Suppressor macrophage treated with lipopolysaccharide for 4 hours (primary cell): ENCODE data around the gene CYB561D2.

Experiments
- DNase-seq: peaks from one replicate; pipeline ENCODE4 v3.0.0-alpha.2; 2020

CYB561D2 gene

DNA sequence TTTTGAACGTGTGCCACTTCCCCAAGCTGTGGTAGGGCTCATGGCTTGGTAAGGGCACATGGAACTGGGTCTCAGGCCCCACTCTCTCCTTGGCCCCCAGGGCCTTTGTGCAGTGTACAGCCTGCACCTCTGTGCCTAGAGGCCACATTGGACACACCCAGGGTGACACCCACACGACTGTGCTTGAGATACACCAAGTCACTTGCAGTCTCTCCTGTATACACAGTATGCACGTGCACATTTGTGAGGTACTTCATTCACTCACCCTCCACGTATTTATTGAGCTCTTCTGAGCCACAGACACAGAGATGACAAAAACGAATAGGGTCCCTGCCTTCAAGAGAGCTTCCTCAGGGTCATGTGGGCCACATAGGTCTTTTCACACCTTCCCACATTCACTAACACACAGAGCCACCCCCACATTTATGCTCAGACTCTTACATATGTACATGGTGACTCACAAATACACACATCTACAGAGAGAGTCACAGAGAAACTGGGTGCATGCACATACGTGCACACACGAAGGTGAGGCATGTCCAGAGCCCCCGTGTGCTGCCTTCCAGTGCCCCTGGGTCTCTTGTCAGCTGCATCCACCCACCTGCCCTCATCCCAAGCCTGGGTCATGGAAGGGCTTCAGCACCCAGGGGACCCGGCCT lies 18.5 kb downstream of the CYB561D2 start:
- DNase-seq: no peak

DNA sequence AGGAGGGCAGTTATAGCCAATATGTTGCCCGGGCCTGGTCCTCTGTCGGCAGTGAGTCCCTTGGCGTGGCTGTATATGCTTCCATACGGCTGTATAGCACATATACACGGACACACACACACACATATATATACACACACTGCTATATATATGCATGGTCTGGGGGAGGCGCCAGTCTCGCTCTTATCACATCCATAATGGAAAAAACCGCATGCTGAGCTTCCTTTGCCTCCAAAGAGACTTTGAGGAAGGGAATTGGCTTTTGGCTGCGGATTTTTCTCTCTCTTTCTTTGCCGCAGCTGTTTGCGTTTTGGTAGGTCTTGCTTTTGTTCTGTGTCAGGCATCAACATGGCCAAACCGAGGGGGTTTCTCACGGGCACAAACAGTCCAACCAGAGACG lies 19.9 kb downstream of the CYB561D2 start:
- no peak for DNase-seq

DNA sequence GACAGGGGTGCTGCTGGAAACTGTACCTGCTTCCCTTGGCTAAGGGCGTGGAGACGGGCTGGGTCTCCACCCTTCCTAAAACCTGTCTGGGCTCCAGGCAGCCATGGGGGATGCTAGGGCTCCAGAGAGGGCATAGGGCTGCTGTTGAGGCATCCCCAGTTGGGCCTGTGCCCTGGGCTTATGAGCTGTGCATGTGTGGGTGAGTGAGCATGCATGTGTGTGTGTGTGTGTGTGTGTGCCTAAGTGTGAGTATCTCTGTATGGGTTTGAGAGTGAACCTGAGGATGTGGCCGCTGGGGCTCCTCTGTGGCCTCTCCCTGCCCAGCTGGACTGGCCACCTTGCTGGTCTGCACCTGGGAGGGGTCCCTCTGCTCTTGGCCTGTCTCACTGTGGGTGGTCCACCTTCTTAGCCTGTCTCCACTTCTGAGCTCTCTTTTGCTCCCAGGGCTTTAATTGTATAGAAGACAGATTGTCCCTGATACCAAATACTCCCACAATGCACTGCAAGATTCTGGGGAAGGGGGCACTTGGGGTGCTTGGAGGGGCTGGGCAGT lies 20.5 kb downstream of the CYB561D2 start:
- DNase-seq: no peak

DNA sequence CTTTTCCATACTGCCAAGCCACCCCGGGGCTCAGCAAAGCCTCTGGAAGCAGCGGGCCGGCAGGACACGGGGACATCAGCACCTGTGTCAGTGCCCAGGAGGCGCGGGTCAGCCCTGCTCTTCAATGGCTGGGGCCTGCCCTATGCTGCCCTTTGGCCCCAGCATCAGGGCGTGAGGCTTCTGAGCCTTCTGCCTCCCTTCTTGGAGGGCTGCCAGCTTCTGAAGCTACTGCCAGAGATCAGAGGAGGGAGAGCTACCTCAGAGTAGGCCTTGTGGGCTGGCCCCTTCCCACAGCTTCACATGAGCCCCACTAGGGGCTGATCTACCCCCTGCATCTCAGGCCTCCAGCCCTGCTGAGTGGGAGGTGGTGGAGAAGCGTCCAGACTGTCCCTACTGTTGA lies 21.7 kb downstream of the CYB561D2 start:
- DNase-seq: no peak

DNA sequence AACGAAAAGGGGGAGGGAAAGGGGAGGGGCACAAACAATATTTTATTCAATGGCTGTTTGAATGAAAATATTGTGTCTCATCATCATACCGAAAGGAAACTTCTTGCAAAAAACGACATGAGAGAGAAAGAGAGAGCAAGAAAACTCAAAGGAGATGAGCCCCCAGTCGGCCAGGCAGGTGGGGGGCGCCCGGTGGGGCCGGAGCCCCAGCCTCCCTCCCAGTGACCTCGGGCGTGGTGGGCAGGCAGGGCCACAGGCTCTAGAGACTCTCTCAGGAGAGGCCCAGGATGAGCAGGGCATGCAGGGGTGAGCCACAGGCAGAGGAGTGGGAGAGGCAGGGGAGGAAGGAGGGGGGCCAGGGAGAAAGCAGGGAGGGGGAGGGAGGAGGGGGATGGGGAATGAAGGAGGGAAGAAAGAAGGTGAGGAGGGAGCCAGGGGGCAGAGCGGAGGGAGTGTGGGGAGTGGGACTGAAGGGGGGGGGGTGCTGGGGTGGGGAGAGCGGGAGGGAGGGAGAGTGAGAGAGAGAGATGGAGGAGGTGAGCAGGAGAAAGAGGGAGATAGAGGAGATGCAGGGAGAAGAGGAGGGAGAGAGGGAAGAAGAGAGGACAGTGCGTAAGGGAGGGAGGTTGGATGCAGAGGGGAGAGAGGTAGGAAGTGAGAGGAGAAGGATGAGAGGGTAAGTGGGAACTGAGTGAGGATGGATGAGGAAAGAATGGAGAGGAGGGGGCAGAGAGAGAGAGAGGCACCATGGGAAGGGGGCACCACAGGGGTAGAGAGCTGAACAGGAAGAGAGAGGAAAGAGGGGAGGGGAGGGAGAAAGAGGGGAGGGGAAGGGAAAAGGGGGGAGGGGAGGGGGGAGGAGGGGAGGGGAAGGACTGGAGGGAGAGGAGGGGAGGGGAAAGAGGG lies 22.7 kb downstream of the CYB561D2 start:
- no peak for DNase-seq

DNA sequence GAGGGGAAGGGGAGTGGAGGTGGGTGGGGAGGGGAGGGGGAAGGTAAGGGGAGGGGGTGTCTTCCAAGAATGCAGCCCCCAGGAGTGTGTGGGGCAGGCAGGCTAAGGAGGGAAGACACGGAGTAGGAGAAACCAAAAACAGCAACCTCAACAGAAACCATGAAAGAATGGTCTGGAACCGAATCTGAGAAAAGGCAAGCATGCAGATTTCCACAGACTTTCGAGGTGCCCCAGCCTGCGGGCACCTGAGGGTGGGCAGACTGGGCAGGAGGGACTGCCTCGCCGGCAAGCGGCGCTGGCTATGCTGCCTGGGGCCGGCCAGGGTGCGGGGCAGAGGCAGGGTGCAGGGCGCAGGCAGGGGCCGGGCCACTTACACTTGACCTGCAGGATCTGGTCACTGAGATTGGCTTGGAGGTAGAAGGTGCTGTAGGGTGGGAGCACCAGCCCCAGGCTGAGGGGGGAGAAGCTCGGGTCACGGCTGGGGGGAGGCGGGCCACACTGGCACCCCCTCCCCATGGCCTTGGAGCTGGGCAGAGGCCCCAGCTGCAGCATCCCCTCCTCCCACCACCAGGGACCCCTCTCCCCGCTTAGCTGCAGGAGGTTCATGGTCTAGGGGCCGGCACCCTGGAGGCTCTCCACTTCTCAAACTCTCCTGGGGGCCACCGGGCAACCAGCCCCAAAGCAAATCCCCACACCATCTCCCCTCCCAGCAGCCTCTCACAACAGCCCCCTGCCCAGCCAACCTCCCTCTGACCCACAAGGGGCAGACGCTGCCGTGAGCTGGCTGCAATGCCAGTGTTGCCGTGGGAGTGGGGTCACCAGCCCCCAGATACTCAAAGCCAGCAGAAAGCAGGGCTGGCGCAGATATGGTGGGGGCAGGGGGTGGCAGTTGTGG lies 23.9 kb downstream of the CYB561D2 start:
- DNase-seq: no peak

DNA sequence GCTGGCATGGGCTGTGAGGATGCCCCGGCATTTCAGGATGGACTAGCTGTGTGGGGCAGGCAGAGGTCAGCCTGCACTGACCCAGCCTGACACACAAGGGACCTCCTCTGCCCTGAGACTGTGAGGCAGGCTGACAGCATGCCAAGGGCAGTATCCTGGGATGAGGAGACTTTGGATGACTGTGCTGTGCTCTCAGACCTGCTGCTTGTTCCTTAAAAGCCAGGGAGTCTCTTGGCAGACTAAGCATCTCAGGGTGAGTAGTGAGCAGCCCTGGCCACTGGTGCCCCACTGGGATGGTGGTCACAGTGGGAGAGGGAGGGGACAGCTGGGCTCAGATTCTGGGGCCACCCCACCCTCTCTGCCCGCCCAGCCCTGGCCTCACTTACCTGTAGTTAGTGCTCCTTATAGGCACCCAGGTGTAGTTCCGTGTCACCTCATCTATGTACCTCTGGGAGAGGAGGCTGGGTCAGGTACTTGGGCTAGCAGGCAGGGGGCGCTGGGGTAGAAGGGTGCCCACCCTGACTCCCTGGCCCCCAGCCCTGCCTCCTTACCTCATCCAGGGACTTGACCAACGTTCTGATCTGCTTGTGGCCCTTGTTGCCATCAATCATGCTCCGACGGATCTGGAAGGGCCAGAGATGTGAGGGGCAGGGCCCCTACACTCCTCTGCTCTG lies 24.7 kb downstream of the CYB561D2 start:
- DNase-seq: no peak

DNA sequence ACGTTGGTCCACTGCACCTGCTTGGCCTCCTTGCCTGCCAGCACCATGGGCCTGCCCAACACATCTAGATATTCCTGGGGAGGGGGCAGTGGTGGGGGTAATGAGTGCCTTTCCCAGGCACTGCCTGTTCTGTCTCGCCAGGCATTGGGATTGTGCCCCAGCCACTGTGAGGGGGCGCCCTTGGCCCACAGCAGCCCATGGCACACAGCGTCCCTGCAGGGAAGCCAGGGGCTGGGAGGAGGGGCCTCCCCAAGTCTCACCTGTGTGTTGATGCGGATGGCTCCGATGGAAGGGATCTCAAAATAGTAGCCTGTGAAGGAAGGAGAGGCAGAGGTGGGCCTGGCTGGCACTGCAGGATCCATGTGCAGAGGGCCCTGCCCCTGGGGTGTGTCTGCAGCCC lies 27.4 kb downstream of the CYB561D2 start:
- DNase-seq: no peak

DNA sequence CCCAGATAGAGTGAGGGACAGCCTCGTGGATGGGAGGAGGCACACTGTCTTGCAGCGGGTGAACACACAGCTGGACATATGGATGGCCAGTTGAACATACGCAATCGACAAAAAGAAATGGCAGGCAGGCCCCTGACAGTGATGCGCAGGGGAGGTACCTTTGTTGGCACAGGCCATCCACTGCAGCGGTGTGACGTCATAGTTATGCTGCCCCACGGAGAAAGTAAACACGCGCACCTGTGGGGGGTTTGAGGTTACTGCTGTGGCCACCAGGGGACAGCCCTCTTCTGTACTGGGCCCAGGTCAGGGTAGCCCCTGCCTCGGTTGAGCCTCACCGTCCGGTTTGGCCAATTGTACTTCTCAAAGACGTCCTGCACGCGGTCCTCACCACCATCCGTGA lies 28.1 kb downstream of the CYB561D2 start:
- DNase-seq: no peak

DNA sequence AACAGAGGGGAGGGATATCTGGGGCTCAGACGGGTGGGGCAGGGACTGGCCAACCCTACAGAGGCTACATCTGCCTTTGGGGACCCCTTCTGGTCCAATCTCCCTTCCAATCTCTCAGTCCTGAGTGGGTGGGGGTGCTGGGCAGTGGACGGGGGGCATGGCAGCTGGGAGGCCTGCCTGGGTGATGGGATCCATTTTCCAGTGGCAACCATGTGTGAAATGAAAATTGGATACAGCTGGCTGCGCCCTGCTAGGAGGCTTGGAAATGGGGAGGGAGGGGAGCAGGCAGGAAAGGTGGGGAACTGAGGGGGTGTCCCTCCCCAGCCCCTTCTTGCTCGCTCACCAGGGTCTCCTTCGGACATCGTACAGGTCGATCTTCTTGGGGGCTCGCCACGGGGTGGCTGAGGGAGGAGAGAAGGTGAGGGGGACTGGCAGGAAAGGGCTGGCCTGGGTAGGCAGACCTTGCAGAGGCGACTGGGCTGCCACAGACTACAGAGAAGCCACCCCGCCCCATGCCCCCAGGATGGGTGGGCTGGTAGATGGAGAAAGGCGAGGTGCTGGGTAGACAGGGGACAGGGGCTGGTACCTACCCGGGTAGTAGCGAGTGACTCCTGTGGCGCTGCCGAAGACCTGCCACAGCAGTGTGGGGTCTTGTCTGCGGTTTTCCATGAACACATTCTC lies 29.9 kb downstream of the CYB561D2 start:
- DNase-seq: no peak

DNA sequence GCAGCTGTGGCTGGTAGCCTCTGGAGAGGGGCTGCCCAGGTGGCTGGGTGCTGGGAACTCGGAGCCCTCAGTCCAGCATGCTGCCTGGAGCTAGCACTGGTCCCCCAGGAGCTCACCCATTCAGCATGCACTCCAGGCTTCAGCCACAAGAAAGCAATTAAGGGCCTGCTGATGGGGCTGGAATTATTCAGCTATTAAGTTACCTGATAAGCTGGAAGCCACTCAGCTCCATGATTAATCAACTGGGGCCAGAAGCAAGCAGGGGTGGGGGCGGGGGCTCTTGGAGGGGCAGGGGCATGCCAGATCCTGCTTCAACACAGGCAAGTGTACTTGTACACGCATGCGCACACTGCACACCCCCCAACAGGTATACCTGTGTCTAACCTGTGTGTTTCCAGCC lies 30.7 kb downstream of the CYB561D2 start:
- no peak for DNase-seq

DNA sequence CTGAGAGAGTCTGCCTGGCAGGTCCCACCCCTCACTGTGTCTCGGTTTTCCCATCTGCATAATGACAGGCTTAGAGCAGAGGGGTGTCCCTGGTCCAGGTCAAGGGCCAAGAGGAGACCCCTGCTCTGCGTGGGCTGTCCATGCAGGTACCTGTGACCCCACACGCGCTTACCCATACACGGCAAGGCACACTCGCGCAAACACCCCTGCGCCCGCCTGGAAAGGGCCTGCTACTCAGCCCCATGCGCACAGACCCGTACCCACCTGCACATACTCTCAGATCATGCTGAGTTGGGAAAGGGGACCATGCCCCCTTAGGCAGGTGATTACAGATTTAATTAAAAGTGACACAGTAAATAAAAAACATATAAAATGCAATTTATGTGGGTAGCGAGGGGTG lies 32.1 kb downstream of the CYB561D2 start:
- DNase-seq: no peak

DNA sequence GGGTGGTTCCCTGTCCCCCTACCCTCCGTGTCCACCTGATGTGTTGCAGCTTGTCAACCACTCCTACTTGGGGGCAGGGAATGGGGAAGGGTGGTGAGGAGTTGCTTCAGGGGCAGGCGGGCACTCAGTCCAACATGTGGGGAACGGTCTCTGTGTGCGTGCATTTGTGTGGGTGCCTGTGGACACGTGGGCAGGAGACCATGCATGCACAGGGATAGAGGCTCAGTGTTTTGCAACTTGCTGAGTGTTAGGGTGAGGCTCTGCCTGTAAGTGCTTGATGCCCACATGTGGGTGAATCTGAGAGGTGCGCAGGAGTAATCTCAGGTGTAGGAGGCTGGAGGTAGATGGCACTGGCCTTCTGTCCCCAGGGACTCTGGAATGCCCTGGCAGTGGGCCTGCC lies 33.1 kb downstream of the CYB561D2 start:
- no peak for DNase-seq

DNA sequence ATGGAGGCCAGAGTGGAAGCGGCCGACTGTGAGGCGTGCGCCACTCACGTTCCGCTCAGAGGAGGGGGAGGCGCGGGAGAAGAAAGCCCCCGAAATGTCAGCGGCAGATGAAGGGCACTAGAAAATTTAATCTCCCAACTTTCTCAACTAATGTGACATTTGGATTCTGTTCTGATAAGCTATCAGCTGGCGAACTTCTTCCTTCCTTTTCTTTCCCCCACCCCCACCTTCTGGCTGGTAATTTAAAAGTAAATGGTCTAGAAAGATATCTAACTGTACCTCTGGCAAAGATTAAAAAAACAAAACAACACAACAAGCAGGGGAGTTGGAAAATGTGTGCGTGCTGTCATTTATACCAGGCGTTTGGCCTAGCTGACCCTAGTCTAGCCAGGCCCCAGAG lies 35.1 kb downstream of the CYB561D2 start:
- no peak for DNase-seq

DNA sequence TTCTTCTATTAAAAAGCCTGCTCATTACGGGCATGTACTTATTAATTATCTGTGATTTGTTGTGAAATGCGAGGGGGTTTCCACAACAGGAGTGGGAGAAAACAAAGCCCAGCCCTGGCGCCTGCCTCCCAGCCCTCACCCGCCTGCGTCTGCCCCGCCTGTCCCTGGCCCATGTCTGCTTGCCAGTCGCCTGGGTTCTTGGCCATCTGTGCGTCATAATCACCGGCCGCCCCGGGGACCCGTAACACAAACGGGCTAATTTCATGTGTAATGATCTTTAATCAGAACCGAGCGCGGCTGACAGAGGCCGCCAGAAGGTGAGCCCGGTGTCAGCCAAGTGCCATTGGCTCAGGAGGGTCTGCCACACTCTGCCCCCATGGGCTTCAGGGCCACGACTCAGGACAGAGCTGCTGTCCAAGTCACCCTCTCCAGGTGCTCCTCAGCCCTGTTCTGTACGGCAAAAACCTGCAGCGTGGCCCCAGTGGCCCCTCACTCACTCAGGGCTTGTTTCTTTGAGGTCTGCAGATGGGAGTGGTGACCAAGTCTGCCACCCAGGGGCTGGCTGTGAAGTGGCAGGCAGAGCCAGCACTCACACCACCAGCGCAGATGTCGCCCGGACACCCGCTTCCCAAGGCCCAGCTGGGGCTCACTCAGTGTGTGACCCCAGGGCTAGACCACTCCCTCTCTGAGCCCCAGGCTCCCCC lies 37.5 kb downstream of the CYB561D2 start:
- no peak for DNase-seq

DNA sequence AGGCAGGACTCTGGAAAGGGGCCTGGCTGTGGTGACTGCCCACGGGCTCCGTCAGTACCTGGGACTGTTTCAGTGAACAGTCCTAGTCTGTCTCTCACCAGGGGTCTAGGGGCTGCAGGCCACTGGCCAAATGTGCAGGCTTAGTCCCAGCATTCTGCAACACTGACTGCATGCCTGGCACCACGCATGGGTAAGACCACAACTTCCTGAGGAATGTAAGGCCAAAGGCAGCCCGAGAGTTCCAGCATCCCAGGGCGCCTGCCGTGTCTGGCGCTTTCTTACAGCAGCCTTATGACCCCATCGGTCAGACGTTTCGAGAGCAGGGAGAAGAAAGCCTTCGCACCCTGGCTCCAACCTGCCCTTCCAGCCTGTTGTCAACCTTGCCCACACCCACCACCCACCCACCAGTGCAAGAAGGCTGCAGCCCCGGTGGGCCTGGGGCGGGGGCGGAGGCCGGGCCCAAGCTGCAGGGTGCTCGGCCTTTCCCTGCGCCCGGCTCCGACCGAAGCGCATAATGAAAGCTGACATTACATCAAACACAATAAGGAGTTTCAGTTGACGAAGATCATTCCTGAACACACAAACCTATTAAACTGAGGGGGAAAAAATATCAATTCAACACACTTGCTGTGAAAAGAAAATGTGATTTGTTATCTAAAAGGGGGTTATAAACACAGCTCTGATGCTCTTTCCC lies 38.2 kb downstream of the CYB561D2 start:
- DNase-seq: no peak

DNA sequence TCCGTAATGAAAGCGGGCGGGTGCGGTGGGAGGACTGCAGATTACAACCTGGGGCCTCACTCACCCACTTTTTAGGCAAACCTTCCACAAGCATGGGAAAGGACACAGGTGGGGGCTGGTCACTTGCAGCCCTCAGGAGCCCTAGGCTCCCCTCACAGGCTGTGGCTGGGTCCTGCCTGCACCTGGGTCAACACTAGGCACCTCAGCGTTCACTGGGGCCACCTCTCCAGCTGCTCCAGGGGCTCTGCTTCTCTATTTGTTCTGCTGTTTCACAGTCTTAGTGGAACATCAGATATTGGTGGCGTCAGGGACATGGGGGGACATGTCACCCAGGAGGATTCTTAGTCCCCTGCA lies 38.7 kb downstream of the CYB561D2 start:
- DNase-seq: no peak

DNA sequence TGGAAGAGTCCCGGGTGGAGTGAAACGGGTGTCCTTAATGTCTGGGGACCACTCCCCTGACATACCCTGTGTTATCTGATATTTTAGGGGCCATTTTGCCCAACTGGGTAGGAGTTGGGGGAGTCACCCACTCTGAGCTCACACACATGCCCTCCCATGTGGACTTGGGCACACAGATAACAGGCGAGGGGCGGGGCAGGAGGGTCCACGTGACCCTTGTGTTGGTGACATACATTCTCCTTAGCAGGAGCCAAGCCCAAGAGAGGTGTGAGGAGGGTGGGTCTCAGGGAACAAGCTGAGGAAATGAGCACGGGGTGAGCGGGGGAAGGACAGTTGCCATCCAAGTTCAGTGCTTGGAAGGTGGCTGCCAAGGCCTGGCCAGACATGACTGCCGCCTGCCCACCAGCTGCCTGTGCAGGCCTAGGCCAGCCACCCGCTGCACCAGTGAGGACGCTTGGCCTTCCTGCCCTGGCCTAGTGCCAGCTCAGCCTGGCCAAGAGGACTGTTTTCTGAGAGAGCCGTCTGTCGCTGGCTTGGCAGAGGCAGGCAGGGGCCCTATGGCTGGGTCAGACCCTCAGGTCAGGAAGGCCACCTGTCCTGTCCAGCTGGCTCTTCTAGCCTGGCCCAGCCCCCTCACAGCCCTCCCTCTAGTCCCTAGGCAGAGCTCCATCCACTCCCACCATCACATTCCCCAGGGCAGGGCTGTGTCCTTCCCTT lies 40.0 kb downstream of the CYB561D2 start:
- DNase-seq: no peak

DNA sequence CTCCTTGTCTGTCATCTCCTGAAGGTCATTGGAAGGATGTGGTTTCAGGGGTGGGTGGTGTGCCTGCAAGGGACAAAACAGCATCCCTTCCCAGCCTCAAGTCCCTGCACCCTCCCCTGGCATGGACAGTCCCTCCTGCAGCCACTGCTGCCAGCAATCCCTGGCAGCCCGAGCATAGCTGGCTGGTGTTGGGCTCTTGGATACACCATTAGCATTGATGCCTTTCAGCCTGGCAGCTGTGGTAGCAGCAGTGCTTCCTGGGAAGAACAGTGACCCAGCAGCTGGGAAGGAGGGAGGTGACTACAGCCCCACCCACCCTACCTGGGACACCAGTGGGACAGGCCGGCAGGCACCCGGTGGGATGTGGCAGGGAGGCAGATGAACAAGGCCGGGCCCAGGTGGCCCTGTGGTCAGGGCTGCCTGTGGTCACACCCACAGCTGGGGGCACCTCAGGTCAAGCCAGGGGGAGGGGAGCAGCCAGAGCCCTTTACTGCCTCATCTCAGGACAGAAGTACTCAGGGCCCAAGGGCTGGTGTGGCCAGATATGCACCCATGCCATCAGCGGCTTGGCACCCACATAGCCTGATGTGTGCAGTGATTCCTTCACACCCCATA lies 41.5 kb downstream of the CYB561D2 start:
- no peak for DNase-seq

DNA sequence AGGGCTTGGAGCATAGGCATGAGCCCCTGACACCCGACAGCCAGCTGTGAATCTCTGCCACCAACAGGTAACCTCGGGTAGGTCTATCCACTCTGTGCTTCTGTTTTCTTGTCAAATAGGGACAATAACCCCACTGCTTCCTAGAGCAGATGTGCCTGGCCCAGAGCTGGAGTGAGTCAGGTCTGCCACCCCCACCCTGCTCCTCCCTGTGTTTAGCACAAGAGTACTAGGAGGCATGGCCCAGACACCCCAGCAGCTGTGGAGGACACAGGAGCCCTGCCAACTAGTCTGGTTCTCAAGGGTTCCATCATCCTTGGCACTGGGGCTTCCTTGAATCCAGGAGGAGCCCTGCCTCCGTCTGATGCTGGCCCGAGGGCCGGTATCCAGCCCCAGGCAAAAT lies 42.4 kb downstream of the CYB561D2 start:
- no peak for DNase-seq
